HG03135 (cell line): ENCODE measurements around the gene PITX2.
"Not testable (repeated sequence)": the region's sequence is repeated elsewhere in the genome, so short reads cannot be mapped to it uniquely, and the experiment has no call there.

Source experiments
- ATAC-seq: cut with Tn5 transposase; IDR thresholded peaks from one replicate; pipeline ENCODE4 v1.9.1; 2021; ENCODE audit warnings: mild to moderate bottlenecking, moderate library complexity; ENCODE audit not compliant: unreplicated experiment

The PITX2 gene

GRCh38 chr4:110612631-110613269, 10.1 kb downstream of the PITX2 start:
- ATAC-seq, result no peak

GRCh38 chr4:110611968-110612447, 10.9 kb downstream of the PITX2 start:
- ATAC-seq, result no peak

- ATAC-seq, result peak; percentile 83
Measured at GRCh38 chr4:110610940-110611831, 11.7 kb downstream of the PITX2 start.

- peak; percentile 9 for ATAC-seq
Measured at GRCh38 chr4:110610620-110610939, 12.3 kb downstream of the PITX2 start.

- ATAC-seq, result no peak
Measured at GRCh38 chr4:110609044-110609750, 13.7 kb downstream of the PITX2 start.

GRCh38 chr4:110605077-110605476, 17.8 kb downstream of the PITX2 start:
- no peak for ATAC-seq

- no peak for ATAC-seq
Measured at GRCh38 chr4:110602061-110602460, 20.8 kb downstream of the PITX2 start.

- ATAC-seq, result no peak
Measured at GRCh38 chr4:110597582-110597981, 25.3 kb downstream of the PITX2 start.

GRCh38 chr4:110596431-110596830, 26.4 kb downstream of the PITX2 start:
- ATAC-seq, result no peak

GRCh38 chr4:110595583-110595982, 27.3 kb downstream of the PITX2 start:
- ATAC-seq, result no peak

- ATAC-seq, result no peak
Measured at GRCh38 chr4:110589297-110589696, 33.6 kb downstream of the PITX2 start.

GRCh38 chr4:110587666-110588285, 35.1 kb downstream of the PITX2 start:
- no peak for ATAC-seq

GRCh38 chr4:110586131-110586850, 36.6 kb downstream of the PITX2 start:
- no peak for ATAC-seq

- not testable (repeated sequence) for ATAC-seq
Measured at GRCh38 chr4:110576696-110577095, 46.2 kb downstream of the PITX2 start.
